Retinal pigment epithelial cell (primary cell): Measurements from ENCODE around the gene SYNDIG1.

Experiments
- DNase-seq: peaks from one replicate; pipeline ENCODE4 v3.0.0-alpha.2; 2010; ENCODE audit warnings: low read depth
- H3K4me3 ChIP-seq: 2 replicates; pipeline ENCODE4 v1.5.1; 2011; ENCODE audit warnings: mild to moderate bottlenecking, low read length, control low read depth, moderate library complexity
- TF ChIP-seq, protein P1 (sequence below): conservative IDR thresholded peaks from 2 replicates; pipeline ENCODE4 v1.5.1; 2011; ENCODE audit warnings: low read depth, low read length, control low read depth, inconsistent platforms

Gene SYNDIG1

DNA sequence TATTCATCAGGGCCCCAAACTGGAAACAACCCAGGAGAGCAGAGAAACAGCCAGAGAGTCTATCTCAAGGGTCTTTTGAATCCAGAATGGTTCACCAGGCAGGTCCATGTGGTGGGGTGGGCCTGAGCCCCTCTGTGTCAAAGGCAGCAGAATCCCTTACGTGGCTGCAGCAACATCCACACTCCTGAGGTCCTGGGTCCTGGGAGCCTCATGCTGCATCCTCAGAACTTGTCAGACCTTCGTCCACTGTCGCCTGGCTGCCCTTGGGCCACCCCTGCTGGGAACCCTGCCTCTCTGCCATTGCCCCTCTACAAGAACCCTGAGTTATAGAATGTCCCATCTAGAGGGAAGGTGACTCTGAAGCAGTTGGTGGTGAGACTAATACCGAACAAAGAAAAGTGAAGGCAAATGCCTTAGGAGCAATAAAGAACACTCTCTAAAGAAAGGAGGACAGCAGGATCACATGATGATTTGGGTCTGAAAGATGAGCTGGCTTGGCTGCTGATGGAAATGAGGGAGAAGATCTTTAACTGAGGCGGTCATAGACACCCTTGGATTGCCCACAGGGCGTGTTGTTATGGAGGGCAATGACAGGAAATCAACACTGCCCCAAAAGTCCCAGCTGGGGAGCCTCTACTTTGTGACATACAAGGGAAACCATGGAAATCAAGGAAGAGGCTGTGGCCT lies 161.2 kb downstream of the SYNDIG1 start:
- TF ChIP-seq, protein P1, sequence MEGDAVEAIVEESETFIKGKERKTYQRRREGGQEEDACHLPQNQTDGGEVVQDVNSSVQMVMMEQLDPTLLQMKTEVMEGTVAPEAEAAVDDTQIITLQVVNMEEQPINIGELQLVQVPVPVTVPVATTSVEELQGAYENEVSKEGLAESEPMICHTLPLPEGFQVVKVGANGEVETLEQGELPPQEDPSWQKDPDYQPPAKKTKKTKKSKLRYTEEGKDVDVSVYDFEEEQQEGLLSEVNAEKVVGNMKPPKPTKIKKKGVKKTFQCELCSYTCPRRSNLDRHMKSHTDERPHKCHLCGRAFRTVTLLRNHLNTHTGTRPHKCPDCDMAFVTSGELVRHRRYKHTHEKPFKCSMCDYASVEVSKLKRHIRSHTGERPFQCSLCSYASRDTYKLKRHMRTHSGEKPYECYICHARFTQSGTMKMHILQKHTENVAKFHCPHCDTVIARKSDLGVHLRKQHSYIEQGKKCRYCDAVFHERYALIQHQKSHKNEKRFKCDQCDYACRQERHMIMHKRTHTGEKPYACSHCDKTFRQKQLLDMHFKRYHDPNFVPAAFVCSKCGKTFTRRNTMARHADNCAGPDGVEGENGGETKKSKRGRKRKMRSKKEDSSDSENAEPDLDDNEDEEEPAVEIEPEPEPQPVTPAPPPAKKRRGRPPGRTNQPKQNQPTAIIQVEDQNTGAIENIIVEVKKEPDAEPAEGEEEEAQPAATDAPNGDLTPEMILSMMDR, result no peak
- no peak overlapping the region for H3K4me3 ChIP-seq
- DNase-seq, result no peak

DNA sequence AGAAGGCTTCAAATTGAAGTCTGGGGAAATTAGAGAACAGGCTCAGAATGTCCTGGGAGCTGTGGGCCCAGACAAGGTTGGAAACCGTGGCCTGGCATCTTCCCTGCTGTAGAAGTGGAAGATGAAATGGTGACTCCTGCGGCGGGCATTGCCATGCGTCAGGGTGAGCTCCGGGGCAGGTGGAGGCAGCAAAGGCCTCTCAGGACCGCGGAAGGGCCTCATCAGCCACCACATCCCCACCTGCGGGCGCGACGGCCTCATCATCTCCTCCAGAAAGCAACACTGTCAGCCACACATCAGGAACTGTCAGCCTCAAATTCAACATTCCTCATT lies 161.7 kb downstream of the SYNDIG1 start:
- H3K4me3 ChIP-seq, result no peak overlapping the region
- DNase-seq, result no peak
- TF ChIP-seq, protein P1, result no peak

DNA sequence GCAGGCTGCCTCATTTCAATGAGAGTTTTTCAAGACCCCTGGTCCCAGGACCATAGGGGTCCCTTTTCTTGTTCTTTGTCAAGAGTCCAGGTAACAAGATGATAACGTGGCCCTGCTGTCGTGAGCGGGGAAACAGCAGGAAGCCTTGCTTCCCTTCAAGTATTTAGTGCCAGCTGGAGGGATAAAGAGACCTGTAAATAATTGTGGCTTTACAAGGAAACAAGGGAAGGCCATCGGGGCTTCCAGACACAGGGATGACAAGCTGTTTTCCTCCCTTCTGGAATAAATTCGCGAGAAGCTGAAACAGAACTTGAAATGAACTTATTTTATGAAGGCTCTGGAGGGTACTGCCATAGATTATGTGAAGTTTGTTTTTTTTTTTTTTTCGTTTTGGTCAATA lies 163.2 kb downstream of the SYNDIG1 start:
- TF ChIP-seq, protein P1, result no peak
- no peak for DNase-seq
- no peak overlapping the region for H3K4me3 ChIP-seq

DNA sequence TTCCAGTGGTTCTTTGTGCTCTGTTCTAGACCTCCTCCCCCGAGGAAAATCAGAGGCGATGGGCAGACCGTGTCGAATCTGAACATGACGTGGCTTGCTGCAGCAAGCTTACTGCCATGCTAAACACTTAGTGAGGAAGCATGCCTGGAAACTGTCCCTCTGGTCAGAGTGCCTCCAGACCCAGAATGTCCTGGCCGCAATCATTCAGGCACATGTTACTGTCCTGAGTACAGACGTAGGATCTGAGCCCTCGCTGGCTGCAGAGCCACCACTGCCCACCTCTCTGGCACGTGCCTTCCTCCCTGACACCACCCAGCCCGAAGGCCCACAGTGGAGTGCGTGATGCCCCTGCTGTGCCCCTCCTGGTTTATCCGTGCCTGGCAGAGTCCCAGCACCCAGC lies 163.6 kb downstream of the SYNDIG1 start:
- H3K4me3 ChIP-seq, result no peak overlapping the region
- no peak for DNase-seq
- TF ChIP-seq, protein P1, result no peak

DNA sequence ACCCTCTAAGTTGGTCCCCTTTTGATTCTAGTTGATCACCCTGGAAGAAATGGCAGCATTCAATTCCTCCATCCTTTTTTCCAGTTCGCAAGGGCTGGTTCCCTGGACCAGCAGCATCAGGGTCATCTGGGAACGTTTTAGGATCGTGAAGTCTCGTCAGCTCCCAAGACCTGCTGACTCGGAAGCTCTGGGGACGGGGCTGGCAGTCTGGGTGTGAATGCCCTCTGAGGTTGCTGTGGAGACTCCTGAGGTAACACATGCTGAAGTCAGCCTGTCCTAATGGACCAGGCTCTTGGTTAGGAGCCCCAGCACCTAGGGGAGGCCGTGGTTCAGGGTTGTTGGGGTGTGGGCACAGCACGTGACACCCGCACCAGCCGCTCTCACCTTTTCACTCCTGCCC lies 164.1 kb downstream of the SYNDIG1 start:
- H3K4me3 ChIP-seq, result no peak overlapping the region
- TF ChIP-seq, protein P1, result no peak
- no peak for DNase-seq

DNA sequence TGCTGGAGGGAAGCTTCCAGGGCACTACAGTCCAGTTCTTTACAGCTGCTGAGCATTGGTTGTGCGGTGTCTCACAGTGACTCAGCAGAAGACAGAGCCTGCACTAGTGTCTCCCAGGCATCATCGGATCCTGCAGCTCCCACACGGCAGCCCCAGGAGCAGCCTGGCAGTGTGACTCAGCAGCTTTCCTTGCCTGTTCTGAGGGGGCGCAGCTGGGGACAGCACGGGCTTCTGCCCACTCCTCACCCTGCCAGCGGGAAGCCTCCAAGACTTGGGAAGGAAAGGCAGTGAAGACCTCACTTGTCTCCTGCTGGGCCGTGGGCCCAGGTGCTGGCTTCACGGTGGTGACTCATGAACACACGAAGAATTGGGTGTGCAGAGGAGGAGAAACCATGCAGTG lies 165.4 kb downstream of the SYNDIG1 start:
- DNase-seq, result peak; percentile 18
- no peak overlapping the region for H3K4me3 ChIP-seq
- TF ChIP-seq, protein P1, result no peak

DNA sequence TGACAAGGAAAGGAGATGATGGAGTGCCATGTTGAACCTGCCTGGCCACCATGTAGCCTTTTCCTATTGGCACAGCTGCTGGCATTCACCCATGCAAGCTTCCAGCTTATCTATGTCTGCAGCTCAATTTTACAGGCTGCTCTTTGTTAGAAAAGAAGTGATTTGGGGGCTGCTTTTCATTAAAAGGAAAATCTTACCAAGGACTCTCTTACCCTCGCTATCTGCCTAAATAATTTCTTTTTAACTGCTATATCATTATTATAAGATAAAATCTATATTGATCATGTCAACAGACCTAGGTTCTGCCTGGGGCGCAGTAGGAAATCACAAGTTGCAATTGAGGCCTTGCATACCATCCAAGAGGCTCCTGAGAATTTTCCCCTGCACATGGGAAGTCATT lies 167.2 kb downstream of the SYNDIG1 start:
- DNase-seq, result no peak
- no peak overlapping the region for H3K4me3 ChIP-seq
- TF ChIP-seq, protein P1, result no peak
